Suprapubic skin (tissue), 4 donors: ENCODE data around the gene DCUN1D1. TPM values are rescaled to one million over a fixed set of nuclear protein-coding genes. Genes with fewer than 3 reads are reported as not detected.

Source experiments
- DNase-seq, 2 donors: peaks; one replicate each; pipeline ENCODE4 v3.0.0-alpha.2; 2019; ENCODE audit warnings: low spot score in 2 of 2
- H3K27ac ChIP-seq: fragments of 200-600 bp; sonication (generic); one replicate; pipeline ENCODE4 v1.5.1; 2019
- H3K27me3 ChIP-seq: fragments of 200-600 bp; sonication (generic); one replicate; pipeline ENCODE4 v1.5.1; 2019
- H3K36me3 ChIP-seq: fragments of 200-600 bp; sonication (generic); one replicate; pipeline ENCODE4 v1.5.1; 2019
- H3K4me1 ChIP-seq: fragments of 200-600 bp; sonication (generic); one replicate; pipeline ENCODE4 v1.5.1; 2019
- H3K4me3 ChIP-seq: fragments of 200-600 bp; sonication (generic); one replicate; pipeline ENCODE4 v1.5.1; 2019; ENCODE audit warnings: mild to moderate bottlenecking
- H3K9me3 ChIP-seq: fragments of 200-600 bp; sonication (generic); one replicate; pipeline ENCODE4 v1.5.1; 2019
- EP300 ChIP-seq: sonication (generic); formaldehyde crosslinking; IDR thresholded peaks from one replicate; pipeline ENCODE4 v1.6.1; 2017; ENCODE audit warnings: antibody characterized with exemption
- POLR2A ChIP-seq, 2 donors: fragments of 450-650 bp; IDR thresholded peaks; one replicate each; pipeline ENCODE4 v1.6.1; 2017; ENCODE audit warnings: antibody characterized with exemption in 2 of 2, mild to moderate bottlenecking in 2 of 2, moderate library complexity in 2 of 2
- POLR2AphosphoS5 ChIP-seq, 3 donors: sonication (generic); formaldehyde crosslinking; IDR thresholded peaks; one replicate each; pipeline ENCODE4 v1.6.1; 2017; ENCODE audit warnings: antibody characterized with exemption in 3 of 3
- WGBS: methylation state at CpG from one replicate; pipeline ENCODE4 v1.1.5; 2018; 5-methylcytosine and 5-hydroxymethylcytosine counted together
- total RNA-seq, 4 donors: library from RNA; depleted of rRNA; stranded (reverse); fragments of >200 nt; gene quantifications; one replicate each; pipeline ENCODE4 v1.1.0, GENCODE V29; 2016
- TF ChIP-seq, protein P1 (sequence below), 2 donors: fragments of 200-600 bp in 1 of 2; fragments of 450-650 bp in 1 of 2; sonication (generic) in 1 of 2; IDR thresholded peaks; one replicate each; pipeline ENCODE4 v1.5.1; 2016 to 2019; ENCODE audit warnings: antibody characterized with exemption in 2 of 2, mild to moderate bottlenecking in 1 of 2, moderate library complexity in 1 of 2

The DCUN1D1 gene
- total RNA-seq, 4 donors from 2014 or later: 17.5 to 29.7 (median 23.0) TPM

DNA sequence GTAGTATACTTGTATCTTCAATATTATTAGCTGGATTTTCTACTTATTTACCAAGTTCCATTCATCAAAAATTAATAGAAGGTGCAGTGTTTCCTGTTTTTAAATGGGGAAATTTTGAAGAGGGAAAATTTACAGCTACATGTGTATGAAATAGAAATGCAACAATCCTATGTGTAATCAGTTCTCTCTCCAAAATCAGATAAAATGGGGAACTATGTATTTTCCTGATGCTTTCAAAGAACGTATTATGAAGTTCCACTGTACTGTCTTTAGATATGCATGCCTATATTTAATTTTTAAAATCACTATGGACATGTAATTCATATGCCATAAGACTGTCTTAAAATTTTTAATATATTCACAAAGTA, 43.4 kb downstream of the DCUN1D1 start:
- no peaks in the 10 kb centered on the region for H3K4me1 ChIP-seq
- peaks cover 4% of the 10 kb centered on the region for H3K9me3 ChIP-seq
- H3K27ac ChIP-seq: no peak overlapping the region
- no peak for DNase-seq
- H3K27me3 ChIP-seq: no peaks in the 10 kb centered on the region
- H3K4me3 ChIP-seq: no peak overlapping the region
- peaks cover 3% of the 10 kb centered on the region for H3K36me3 ChIP-seq
- TF ChIP-seq POLR2AphosphoS5 (IDR thresholded peaks at IDR 0.05) (no peak), POLR2A (IDR thresholded peaks at IDR 0.05) (no peak), EP300 (no peak)
- TF ChIP-seq, protein P1, sequence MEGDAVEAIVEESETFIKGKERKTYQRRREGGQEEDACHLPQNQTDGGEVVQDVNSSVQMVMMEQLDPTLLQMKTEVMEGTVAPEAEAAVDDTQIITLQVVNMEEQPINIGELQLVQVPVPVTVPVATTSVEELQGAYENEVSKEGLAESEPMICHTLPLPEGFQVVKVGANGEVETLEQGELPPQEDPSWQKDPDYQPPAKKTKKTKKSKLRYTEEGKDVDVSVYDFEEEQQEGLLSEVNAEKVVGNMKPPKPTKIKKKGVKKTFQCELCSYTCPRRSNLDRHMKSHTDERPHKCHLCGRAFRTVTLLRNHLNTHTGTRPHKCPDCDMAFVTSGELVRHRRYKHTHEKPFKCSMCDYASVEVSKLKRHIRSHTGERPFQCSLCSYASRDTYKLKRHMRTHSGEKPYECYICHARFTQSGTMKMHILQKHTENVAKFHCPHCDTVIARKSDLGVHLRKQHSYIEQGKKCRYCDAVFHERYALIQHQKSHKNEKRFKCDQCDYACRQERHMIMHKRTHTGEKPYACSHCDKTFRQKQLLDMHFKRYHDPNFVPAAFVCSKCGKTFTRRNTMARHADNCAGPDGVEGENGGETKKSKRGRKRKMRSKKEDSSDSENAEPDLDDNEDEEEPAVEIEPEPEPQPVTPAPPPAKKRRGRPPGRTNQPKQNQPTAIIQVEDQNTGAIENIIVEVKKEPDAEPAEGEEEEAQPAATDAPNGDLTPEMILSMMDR (IDR thresholded peaks at IDR 0.05): no peak
- 82% methylated on average over 1 of the region's 1 CpG for WGBS

DNA sequence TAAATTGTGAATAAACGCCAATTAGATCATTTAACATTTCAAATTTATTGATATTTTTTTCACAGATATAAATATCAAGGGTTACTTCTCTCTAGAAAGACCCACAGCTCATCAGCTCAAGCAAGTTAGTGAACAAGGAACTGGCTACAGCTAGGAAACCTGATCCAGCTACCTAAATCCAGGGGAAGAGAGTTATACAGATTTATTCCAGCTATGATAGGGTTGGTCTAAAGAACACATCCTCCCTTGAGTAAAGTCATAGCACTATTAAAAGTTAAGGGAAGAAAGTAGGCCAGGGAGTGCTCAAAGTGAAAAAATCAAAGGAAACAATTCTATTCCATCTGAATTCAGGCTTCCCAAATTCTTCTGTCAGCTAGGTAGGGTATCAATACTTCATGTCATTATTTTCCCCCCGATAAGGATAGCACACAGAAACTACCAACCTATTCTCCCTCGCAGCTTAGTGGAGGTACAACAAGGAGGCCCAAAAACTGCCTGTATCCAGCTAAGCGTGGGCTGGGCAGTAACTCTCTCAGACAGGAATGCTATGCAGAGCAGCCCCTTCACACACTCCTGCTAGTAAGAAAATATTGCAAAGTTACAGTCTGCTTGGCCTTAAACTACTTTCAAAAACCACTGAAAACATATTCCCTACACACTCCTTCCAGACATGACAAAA, 44.0 kb downstream of the DCUN1D1 start:
- no peak for DNase-seq
- Histone ChIP-seq H3K4me3 (no peak overlapping the region), H3K36me3 (peaks cover 3% of the 10 kb centered on the region), H3K4me1 (no peaks in the 10 kb centered on the region), H3K27ac (no peak overlapping the region), H3K9me3 (peaks cover 8% of the 10 kb centered on the region), H3K27me3 (no peaks in the 10 kb centered on the region)
- TF ChIP-seq EP300 (no peak), POLR2A (IDR thresholded peaks at IDR 0.05) (no peak), POLR2AphosphoS5 (IDR thresholded peaks at IDR 0.05) (no peak)
- TF ChIP-seq, protein P1 (IDR thresholded peaks at IDR 0.05): no peak
- 81% methylated on average over 4 of the region's 4 CpGs for WGBS

DNA sequence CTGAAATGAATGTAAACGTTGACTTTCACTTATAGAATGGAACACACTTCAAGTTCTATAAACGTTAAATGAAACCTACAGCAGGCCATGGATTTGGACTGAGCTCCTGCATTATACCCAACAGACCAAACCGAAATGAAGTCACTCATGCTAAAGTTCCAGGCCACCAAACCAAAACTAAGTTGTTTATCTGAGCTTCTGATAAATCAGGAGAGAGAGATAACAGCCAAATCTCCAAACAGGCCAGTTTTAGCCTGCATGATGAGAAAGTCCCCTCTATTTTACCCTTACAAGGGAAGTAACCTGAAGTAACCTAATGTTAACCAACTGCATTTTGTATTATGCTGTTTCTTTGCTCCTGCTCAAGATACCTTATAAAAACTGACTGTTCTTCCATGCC, 44.5 kb downstream of the DCUN1D1 start:
- WGBS: 70% methylated on average over 3 of the region's 3 CpGs
- no peaks in the 10 kb centered on the region for H3K4me1 ChIP-seq
- no peak for DNase-seq
- peaks cover 3% of the 10 kb centered on the region for H3K36me3 ChIP-seq
- no peaks in the 10 kb centered on the region for H3K27me3 ChIP-seq
- H3K9me3 ChIP-seq: peaks cover 8% of the 10 kb centered on the region
- no peak overlapping the region for H3K4me3 ChIP-seq
- H3K27ac ChIP-seq: no peak overlapping the region
- TF ChIP-seq, protein P1 (IDR thresholded peaks at IDR 0.05): no peak
- TF ChIP-seq POLR2A (IDR thresholded peaks at IDR 0.05) (no peak), POLR2AphosphoS5 (IDR thresholded peaks at IDR 0.05) (no peak), EP300 (no peak)

DNA sequence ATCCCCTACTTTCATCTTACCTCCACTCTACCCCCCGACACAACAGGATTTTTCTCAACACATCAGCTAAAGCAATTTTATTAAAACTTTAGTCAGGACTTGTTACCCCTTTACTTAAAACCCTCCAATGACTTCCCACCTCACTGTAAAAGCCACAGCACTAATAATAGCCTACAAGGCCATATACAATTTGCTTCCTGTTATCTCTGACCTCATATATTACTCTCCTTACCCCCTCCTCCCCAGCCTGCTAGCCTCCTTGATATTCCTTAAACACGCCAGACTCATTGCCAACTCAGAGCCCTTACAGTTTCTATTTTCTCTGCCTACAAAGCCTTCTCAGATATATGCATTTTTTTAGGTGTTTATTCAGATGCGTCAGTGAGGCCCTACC, 54.4 kb downstream of the DCUN1D1 start:
- TF ChIP-seq, protein P1 (IDR thresholded peaks at IDR 0.05): no peak
- TF ChIP-seq POLR2AphosphoS5 (IDR thresholded peaks at IDR 0.05): no peak
- TF ChIP-seq EP300: no peak
- TF ChIP-seq POLR2A (IDR thresholded peaks at IDR 0.05): no peak
- no peaks in the 10 kb centered on the region for H3K27me3 ChIP-seq
- no peak overlapping the region for H3K27ac ChIP-seq
- WGBS: 86% methylated on average over 3 of the region's 3 CpGs
- DNase-seq: no peak
- H3K4me3 ChIP-seq: no peak overlapping the region
- no peaks in the 10 kb centered on the region for H3K9me3 ChIP-seq
- H3K36me3 ChIP-seq: no peaks in the 10 kb centered on the region
- H3K4me1 ChIP-seq: peaks cover 9% of the 10 kb centered on the region

DNA sequence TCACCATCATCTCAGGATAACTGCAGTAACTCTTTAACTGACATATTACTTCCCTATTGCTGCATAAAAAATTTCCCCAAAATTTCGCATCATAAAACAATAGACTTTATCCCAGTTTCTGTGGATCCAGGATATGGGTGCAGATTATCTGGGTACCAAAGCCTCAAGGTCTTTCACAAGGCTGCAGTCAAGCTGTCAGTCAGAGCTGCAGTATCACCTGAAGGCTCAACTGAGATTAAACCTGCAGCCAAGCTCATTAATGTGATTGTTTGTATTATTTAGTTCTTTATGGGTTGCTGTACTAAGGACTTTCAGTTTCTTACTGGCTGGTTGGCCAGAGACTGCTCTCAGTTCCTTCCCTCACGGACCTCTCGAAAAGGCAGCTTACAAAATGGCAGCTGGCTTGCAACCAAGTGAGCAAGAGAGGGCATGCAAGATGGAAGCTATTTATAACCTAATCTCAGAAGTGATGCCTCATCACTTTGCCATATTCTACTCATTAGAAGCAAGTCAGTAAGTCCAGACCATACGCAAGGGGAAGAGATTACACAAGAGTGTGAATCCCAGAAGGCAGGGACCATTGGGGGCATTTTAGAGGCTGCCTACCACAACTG, 54.9 kb downstream of the DCUN1D1 start:
- TF ChIP-seq POLR2AphosphoS5 (IDR thresholded peaks at IDR 0.05) (no peak), POLR2A (IDR thresholded peaks at IDR 0.05) (no peak), EP300 (no peak)
- TF ChIP-seq, protein P1 (IDR thresholded peaks at IDR 0.05): no peak
- WGBS: 43% methylated on average over 4 of the region's 4 CpGs
- H3K4me3 ChIP-seq: no peak overlapping the region
- no peaks in the 10 kb centered on the region for H3K9me3 ChIP-seq
- H3K27me3 ChIP-seq: no peaks in the 10 kb centered on the region
- no peak overlapping the region for H3K27ac ChIP-seq
- DNase-seq: no peak
- peaks cover 9% of the 10 kb centered on the region for H3K4me1 ChIP-seq
- no peaks in the 10 kb centered on the region for H3K36me3 ChIP-seq
